Upper lobe of left lung (tissue), 4 donors: Measurements from ENCODE around the gene KDELR1.

Experiments
- EP300 ChIP-seq, 4 donors: sonication (generic); formaldehyde crosslinking; IDR thresholded peaks; one replicate each; pipeline ENCODE4 v1.5.1; 2017; ENCODE audit warnings: antibody characterized with exemption in 4 of 4, control low read depth in 2 of 4
- POLR2A ChIP-seq, 4 donors: fragments of 450-650 bp; IDR thresholded peaks; one replicate each; pipeline ENCODE4 v1.5.1; 2016 to 2017; ENCODE audit warnings: antibody characterized with exemption in 4 of 4, mild to moderate bottlenecking in 2 of 4
- TF ChIP-seq, protein P1 (sequence below), 6 experiments: fragments of 450-650 bp in 4 of 6; fragments of 200-600 bp in 2 of 6; sonication (generic) in 2 of 6; IDR thresholded peaks; one replicate each; pipeline ENCODE4 v1.5.1; 2016 to 2019; ENCODE audit warnings: antibody characterized with exemption in 6 of 6

DNA sequence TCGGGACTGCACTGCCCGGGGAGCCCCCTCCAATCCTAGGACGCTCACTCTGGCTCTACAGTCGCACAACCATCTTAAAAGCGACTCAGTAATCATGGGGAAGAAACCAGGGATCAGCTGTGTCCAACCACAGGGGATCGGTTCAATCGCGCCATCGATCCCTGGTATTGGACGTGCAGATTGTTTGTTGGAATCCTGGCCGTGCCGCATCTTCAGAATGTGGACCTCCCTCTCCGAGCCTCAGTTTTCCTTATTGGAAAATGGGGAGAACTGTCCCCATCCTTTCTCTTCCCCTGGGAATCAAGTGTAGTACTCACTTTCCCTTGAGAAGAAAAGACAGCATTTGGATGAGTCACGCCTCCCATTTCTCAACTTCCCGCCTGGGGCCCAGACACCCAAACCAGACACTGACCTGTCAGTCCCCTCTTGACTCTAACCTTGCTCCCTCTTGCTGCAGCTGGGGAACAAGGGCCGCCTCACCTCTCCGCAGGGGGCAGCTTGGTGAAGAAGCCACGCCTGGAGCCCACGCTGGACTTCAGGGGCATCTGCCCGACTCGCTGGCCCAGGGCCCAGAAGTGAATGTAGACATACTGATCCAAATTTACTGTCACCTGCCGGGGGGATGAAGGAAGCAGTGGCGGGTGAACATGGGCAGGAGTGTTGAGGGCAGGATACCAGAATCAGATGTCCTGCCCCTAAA lies 48.4 kb downstream of the KDELR1 start:
- TF ChIP-seq EP300 (IDR thresholded peaks at IDR 0.05): no peak
- TF ChIP-seq, protein P1, sequence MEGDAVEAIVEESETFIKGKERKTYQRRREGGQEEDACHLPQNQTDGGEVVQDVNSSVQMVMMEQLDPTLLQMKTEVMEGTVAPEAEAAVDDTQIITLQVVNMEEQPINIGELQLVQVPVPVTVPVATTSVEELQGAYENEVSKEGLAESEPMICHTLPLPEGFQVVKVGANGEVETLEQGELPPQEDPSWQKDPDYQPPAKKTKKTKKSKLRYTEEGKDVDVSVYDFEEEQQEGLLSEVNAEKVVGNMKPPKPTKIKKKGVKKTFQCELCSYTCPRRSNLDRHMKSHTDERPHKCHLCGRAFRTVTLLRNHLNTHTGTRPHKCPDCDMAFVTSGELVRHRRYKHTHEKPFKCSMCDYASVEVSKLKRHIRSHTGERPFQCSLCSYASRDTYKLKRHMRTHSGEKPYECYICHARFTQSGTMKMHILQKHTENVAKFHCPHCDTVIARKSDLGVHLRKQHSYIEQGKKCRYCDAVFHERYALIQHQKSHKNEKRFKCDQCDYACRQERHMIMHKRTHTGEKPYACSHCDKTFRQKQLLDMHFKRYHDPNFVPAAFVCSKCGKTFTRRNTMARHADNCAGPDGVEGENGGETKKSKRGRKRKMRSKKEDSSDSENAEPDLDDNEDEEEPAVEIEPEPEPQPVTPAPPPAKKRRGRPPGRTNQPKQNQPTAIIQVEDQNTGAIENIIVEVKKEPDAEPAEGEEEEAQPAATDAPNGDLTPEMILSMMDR (IDR thresholded peaks at IDR 0.05): no peak
- TF ChIP-seq POLR2A (IDR thresholded peaks at IDR 0.05): no peak
